ENCODE measurements around the gene TMA7B.
"Not testable (repeated sequence)": the region's sequence is repeated elsewhere in the genome, so short reads cannot be mapped to it uniquely, and the experiment has no call there.

The TMA7B gene

DNA sequence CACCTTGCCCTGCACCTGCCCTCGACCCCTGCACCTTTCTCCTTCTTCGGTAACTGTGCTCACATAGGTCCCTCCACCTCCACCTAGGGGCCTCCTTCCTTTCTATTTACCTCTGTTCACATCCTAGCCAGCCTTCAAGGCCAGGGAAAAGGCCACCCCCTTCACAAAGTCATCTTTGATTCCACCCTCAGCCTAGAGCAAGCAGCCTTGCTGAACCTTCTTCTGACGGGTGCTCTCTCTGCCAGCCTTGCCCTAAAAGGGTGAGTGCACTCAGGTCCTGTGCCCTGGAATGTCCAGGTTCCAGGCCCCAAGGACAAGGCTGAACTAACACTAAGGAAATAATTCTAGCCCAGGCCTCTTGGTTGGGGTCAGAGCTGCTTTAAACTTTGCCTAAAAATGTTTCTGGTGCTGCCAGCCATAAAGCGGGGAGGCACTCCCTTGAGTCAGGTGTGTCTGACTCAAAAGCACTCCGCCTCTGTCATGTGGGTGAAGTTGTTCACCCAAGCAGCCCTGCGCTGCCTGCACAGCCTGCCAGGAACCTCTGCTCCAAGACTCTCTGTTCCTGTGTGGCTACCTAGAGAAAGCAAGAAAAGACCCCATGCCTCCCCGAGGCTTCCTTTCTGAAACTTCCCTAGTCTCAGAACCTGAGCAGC, 25.3 kb downstream of the TMA7B start:
- no peak for DNase-seq

DNA sequence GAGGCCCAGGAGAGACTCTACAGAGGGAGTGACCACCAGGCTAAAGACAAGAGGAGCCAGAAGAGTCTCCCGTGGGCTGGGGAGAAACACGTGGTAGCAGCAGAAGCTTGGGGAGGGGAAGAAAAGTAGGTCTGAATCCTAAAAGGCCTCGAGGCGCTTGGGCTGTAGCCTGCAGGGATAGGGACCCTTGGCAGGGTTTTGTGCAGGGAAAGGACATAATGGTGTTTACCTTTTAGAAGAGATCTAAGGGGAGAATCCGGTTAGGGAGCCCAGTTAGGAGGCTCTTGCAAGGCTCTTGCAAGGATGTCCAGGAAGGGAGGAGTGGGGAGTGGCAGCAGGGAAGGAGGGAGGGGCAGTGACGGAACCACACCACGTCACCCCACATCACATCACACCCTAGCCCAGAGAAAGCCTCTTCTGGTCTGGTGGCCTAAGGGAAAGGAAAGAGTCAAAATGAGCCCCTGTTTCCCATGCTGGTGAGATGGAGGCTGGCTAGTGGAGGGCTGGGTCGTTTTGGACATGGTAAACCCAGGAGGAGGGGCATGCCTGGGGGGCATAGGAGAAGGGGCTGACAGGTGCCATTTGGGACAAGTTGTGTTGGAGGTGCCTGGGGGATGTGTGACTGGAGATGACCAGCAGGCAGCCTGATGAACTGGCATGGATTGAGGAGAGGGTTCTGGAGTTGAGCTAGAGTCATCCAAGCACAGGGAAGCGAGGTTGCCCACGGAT, 28.4 kb downstream of the TMA7B start:
- no peak for DNase-seq

DNA sequence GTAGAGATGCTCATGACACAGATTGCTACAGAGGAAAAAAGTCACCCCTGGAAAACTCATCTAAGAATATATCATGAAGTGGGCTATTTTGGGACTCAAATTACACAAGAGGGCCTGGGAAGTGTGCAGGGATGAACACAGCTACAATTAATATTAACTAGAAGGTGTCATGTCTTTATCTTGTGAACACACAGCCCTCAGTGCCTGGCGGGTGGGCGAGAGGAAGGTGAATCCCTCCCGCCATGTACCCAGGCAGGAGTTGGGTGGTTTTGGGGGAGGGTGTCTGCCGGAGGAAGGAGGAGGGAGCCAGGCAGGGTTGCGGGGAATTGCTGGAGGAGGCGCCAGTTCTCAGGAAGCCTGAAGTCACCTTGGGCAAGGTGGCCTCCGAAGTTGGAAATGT, 29.4 kb downstream of the TMA7B start:
- DNase-seq = no peak

DNA sequence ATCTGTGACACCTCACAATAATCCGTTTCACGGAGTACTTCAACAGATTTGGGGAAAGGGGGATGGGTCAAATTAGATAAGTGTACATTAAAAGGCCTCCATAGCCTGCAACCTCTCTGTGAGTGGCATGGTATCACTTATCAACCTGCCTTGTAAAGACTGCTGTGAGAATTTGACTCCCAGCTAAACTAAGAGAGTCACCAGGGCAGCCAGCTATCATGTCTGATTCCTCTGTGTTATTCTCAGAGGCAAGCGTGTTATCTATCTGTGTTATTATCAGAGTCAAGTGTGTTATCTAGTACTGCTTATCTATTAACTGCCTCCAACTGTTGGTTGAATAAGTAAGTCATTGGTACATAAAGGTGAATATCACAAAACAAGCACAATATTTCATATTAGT, 30.5 kb downstream of the TMA7B start:
- no peak for DNase-seq

DNA sequence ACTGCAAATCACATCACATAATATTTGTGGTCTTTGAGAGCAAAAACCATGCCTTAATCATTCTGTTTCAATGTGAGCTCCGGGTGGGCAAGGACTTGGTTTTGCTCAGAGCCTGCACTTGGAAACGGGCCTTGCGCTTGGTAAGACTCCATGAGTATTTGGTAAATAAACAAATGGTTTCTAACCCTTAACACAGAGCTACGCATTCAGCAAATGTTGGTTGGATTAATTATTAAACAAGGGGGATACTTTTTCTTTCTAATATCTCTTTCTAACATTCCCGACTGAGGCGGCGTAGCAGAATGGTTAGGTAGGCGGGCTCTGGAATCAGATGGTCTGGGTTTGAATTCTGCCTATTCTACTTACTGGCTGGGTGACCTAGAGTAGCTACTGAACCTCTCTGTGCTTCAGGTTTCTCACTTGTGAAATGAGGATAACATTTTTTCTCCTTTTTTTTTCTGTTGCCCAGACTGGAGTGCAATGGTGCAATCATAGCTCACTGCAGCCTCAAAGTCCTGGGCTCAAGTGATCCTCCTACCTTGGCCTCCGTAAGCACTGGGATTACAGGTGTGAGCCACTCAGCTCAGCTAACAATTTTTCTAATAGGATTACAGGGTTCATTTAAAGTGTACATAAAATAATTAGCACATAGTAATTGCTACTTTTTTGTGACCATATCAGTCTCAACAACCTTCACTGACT, 31.1 kb downstream of the TMA7B start:
- no peak for DNase-seq

DNA sequence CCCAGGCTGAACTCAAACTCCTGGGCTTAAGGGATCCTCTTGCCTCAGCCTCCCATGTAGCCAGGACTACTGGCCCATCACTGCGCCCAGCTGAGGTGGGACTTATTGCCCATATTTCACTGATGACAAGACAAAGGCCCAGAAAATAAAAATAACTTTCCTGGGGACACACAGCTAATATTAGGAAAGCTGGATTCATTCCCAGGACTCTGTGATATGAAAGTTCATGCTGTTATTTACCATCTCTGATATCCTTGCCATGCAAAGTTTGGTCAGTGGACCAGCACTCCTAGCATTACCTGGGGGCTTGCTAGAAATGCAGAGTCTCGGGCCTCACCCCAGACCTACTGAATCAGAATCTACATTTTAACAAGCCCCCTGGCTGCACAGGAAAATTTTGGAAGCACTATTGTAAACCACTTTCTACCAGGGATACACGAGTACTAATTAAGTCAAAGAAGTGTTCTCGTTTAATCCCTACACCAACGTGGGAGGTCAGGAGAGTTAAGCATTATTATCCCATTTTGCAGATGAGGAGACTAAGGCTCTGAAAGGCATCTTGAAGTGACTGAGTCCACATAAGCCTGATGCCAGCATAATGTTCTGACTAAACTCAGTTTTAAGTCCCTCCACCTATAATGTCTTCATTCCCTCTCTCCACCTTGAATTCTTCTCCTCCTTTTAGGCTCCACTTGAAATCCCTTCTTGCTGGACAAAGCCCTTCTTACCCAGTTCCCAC, 32.1 kb downstream of the TMA7B start:
- no peak for DNase-seq

DNA sequence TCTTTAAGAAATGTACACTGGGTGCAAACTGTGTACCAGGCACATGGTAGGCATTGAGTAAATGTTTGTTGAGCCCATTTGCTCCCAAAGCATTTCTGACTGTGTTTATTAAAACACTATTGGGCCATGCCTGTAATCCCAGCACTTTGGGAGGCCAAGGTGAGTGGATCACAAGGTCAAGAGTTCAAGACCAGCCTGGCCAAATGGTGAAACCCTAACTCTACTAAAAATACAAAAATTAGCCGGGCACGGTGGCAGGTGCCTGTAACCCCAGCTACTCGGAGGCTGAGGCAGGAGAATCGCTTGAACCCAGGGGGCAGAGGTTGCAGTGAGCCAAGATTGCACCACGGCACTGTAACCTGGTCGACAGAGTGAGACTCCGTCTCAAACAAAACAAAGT, 32.7 kb downstream of the TMA7B start:
- DNase-seq = not testable (repeated sequence)

DNA sequence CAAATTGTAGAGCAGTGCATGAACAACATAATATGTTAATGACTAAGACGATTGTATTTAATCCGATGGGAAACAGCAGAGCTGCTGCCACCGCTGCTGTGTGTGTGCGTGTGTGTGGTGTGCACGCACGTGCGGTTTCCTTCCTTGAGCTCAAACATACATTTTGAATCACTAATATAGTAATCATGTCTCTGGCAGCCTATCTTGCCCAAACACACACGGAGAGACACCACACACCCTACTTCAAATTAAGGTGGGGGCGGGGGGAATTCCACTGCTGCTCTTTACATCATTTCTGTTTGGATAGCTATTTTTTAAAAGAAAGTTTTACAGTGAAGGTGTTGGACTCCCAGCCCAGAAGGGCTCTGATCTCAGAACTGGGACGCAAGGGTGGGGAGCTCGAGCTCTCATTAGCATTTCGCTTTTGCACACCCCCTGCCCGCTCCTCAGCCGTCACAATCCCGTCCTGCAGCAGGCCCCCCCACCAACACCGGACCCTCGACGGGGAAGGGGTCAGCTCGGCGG, 33.9 kb downstream of the TMA7B start:
- no peak for DNase-seq

DNA sequence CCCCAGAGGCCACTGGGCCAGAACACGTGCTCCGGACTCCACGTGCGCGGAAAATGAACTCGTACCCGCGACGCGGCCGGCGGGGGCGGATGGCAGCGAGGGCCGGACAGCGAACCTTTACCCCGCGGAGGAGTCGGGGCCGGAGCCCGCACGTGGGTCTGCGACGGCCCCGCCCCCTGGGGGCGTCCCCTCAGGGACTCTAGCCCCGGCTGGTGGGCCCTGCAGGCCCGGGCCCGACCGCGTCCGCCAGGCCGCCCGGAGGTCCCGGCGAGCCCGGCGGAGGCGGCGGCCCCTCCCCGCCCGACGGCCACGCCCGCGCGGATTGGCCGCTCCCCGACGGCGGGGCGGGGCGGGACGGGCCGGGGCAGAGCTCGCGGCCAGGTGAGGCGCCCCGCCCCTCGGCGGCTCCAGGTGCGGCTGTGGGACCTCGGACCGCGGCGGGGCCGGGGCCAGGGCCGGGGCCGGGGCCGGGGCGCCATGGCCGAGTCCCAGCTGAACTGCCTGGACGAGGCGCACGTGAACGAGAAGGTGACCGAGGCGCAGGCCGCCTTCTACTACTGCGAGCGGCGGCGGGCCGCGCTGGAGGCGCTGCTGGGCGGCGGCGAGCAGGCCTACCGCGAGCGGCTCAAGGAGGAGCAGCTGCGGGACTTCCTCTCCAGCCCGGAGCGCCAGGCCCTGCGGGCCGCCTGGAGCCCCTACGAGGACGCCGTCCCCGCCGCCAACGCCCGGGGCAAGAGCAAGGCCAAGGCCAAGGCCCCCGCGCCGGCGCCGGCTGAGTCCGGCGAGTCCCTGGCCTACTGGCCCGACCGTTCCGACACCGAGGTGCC, 34.6 kb downstream of the TMA7B start, which contains the start of gene FAM83F:
Gene FAM83F (plus strand): TSS at position 389 of the 827 bp plus-strand sequence. CDS start 89 bp downstream, at position 478.
- DNase-seq = no peak

DNA sequence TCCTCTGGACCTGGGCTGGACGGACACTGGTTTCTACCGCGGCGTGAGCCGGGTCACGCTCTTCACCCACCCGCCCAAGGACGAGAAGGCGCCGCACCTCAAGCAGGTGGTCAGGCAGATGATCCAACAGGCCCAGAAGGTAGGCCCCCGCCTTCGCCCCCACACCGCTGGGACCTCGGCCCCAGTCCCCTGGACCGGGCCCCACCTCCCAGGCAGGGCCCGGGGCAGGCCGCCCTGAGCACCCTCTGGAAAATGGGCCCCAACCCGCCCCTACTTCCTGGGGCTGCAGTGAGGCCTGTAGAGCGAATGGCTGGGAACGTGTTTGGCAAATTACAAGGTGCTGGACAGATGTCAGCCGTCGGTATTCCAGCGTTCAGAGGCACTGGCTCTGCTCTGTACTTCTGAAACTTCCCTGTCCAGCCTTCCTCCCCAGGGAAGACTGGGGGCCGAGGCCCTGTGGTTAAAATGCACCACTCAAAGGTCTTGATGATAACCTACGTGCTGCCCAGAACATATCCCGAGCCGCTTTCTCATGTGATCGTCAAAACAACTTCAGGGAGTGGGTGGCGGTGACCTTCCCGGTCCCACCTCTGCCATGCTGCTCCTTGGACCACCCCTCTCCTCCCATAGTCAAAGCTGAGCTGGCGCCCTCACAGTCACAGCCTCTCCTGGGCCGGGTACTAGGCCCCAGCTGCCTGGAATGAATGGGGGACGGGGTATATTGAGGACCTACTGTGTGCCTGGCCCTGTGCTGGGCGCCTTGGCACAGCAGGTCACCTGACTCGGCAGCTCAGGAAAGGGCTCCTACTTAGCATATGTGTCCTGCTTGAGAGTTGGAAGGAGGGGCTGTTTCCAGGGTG, 35.4 kb downstream of the TMA7B start:
- DNase-seq = no peak

DNA sequence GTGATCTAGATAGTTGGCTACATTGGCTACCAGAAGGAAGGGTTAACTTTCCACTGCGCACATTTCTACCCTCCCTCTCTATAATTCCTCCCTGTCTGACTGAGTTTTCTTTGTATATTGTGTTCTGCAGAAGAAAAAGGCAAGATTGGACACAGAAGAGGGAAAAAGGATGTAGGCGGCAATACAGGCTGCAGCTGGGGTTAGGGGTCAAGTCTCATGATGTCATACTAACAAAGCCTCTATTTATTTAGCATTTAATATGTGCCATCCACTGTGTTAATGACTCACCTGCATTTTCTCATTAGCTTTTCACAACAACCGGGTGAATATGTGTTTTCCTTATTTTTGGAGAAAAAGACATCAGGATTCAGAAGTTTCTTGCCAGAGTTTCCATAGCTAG, 36.5 kb downstream of the TMA7B start:
- no peak for DNase-seq

DNA sequence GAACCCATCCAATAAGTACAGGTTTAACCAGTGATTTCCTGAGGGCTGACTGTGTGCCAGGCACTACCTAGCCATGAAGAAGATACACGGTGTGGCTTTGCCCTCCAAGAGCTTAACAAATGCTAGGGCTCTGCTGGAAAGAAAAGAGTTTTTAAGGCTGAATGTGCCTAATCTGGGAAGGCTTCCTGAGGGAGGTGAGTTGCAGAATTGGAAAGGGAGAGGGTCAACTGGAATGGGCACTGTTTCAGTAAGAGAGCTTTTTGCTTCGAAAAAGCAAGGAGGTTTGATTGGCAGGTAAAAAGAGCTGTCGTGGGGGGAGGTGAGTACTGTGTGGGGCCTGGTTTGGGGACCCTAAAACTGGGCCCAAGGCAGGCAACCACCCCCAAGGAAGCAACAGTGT, 37.2 kb downstream of the TMA7B start:
- no peak for DNase-seq

DNA sequence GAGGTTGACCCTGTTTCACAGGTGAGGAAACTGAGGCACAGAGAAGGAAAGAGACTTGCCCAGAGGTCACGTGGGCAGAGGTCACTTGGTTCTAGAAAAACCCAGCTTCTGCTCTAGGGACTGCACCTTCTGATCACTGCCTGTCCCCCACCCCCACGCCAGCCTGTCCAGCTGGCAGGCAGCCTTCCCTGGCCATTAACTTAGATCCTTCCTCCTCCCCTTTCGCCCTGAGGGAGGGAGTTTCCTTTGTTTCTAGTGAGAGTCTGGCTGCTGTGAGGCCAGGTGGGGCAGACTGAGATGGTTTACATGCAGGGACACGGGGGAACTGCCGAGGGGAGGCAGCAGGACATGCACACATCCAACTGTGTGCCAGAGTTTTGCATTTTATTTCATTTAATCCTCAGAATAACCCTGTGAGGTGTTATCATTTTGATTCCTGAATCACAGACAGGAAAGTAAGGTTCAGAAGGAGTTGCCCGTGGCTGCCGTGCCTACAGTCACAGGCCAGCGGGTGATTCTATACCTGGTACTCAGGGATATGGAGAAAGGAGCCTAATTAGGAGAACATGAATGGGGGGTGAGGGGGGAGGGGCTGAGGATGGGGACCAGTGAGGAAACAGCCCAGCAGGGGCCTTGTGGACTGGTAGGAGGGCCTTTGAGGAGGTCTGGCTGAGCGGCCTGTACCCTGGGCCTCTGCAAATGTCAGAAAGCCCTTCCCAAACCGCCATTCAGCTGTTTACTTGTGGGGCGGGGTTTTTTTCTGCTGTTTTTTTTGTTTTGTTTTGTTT, 37.9 kb downstream of the TMA7B start:
- DNase-seq = no peak

DNA sequence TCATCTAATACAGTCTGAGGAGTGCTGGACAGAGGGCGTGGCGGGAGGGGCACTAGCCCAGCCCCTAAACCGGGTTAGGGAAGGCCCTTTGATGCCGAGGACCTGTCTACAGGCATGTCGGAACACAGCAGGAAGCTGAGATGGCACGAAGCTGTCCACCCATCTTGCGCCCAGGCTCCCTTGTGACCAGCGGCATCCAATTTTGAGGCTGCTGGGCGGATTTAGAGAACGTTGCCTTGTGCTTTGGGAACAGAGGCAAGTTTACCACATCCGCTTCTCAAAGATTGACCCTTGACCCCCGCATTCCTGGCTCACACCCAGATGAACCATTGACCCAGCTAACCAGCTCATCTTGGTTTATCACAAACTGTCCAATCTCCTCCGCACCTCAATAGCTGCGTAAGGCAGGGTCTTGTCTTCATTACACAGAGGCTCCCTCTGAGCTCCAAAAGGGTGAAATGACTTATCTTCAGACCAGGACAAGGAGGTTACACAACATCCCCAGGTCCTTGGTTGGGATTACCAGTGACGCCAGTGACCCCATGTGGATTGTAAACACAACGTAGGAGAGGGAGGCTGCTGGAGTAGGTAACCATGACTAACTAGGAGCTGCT, 39.1 kb downstream of the TMA7B start:
- no peak for DNase-seq

DNA sequence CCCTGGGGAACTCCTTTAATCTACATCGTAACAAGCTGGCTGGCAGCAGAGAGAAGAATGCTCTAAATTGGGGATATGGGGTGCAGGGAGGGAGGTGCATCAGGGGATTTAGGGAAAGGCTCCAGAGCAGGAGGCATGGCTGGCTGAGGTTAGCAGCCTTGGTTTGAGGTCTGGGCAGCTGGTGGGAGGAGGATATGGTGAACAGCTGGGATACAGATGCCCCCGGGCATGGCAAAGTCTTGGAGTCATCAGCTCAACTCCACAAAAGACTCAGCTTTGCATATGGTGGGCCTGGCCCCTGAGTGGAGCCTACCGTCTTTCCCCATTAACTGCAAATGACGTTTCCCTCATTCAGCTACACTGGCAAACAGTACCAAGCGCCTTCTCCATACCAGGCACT, 40.0 kb downstream of the TMA7B start:
- no peak for DNase-seq

DNA sequence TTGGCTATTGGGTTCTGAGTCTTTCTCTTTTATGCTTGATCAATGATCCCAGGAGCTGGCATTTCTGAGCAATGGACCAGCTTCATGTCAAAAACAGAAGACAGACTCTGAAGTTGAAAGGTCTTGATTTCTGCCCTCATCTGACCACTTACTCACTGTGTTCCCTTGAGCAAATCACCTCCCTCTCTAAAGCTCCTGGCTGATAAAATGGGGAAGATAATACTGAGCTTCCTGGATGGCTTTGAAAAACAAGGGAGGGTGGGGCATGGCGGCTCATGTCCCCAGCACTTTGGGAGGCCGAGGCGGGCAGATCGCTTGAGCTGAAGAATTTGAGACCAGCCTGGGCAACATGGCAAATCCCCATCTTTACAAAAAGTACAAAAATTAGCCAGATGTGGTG, 40.9 kb downstream of the TMA7B start:
- DNase-seq = no peak

DNA sequence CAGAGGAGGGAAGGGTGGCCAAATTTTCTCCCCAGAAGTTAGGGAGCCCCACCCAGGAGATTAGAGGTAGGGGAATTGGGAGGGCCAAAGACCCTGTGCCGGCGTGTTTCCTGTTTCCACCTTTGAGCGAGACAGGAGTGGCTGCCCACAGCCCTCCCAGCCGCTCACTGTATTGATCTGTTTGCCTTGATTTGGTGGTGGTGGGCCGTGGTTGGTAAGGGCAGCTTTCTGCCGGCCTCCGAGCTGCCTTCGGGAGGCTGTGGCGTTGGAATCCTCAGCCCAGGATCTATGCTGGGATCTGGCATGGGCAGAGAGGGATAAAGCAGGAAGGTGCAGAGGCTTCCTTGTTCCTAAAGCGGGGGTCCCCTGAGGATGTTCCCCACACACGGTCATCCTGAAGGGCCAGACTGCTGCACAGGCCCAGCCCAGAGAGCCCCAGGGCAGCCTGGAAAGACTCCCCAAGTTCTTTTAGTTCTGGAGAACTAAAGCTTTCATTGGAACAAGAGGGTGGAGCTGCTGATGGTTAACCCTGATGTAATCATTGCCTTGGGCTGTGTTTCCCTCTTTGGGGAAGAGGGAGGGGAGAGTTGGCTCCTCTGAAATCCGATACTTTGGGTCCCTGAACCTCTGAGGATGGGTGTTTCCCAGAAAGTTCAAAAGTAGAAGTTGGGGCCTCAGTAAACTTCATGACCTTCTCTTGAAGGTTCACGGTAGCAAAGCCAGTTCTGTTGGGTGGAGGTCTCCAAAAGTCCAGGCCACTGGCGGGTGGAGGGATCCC, 41.8 kb downstream of the TMA7B start:
- DNase-seq = no peak

DNA sequence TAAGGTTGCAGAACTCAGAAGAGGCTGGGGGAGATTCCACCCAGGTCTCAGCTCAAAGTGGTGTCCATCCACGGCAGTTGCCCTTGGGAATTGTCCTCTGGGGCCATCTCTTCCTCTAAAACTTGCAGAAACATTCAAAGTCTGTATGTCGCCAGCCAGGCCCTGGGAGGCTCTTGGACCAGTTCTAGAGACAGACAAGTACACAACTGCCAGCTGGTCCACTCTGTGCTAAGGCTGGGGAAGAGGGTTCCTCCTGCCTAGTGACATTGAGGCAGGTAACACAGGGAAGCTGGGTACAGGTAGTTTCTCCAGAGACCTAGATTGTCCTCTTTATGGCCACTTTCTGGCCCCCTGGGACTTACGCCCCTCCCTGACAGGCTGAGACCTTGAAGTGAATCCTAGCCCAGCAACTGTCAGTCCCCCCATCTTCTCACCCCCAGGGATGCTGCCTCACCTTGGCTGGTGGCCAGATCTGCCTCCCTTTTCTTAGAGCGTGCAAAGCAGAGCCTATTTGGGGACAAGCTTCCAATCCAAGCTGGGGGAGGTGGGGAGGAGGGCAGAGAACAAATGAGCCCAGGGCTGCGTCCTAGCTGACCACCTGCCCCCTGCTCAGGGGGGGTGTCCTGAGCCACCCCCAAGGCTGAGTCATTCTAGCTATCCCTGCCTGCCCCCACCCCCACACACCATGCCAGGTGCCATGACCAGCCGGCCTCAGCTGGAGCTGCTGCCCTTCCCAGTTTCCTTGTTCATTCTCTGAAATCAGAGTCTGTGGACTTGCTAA, 42.9 kb downstream of the TMA7B start:
- peak; percentile 14 for DNase-seq
